Activated CD4-positive, alpha-beta T cell treated with anti-CD3 and anti-CD28 coated beads for 48 hours (primary cell): ENCODE results near the gene QPCT.

Experiments used
- DNase-seq: peaks from one replicate; pipeline ENCODE4 v3.0.0-alpha.2; 2020

The QPCT gene

GRCh38 chr2:37325625-37326071 is 18.8 kb upstream of the QPCT start:
- no peak for DNase-seq

- DNase-seq, result no peak
These were observed 18.1 kb upstream of the QPCT start for GRCh38 chr2:37326285-37326684.

- DNase-seq, result no peak
These were observed 17.4 kb upstream of the QPCT start for GRCh38 chr2:37326866-37327634.

- DNase-seq, result no peak
These were observed 13.7 kb upstream of the QPCT start for GRCh38 chr2:37330681-37331080.

GRCh38 chr2:37332560-37332959 is 11.9 kb upstream of the QPCT start:
- DNase-seq, result no peak

- no peak for DNase-seq
These were observed 11.2 kb upstream of the QPCT start for GRCh38 chr2:37333256-37333655.

- DNase-seq, result no peak
These were observed 8.8 kb upstream of the QPCT start for GRCh38 chr2:37335604-37336003.

- DNase-seq, result no peak
These were observed 6.7 kb upstream of the QPCT start for GRCh38 chr2:37337620-37338280.

GRCh38 chr2:37338933-37339332 is 5.5 kb upstream of the QPCT start:
- DNase-seq, result no peak

GRCh38 chr2:37340637-37341036 is 3.8 kb upstream of the QPCT start:
- no peak for DNase-seq

- no peak for DNase-seq
These were observed 1.7 kb upstream of the QPCT start for GRCh38 chr2:37342591-37343220.

GRCh38 chr2:37343537-37344434 is 644 bp upstream of the QPCT start:
- DNase-seq, result no peak

- no peak for DNase-seq
These were observed 3.7 kb downstream of the QPCT start for GRCh38 chr2:37348155-37348554.

GRCh38 chr2:37349231-37349860 is 4.9 kb downstream of the QPCT start:
- DNase-seq, result no peak

- no peak for DNase-seq
These were observed 5.6 kb downstream of the QPCT start for GRCh38 chr2:37350034-37350433.

- DNase-seq, result no peak
These were observed 10.1 kb downstream of the QPCT start for GRCh38 chr2:37354531-37354930.

GRCh38 chr2:37355735-37356134 is 11.3 kb downstream of the QPCT start:
- DNase-seq, result no peak

- no peak for DNase-seq
These were observed 11.9 kb downstream of the QPCT start for GRCh38 chr2:37356299-37356698.

- DNase-seq, result no peak
These were observed 12.6 kb downstream of the QPCT start for GRCh38 chr2:37357069-37357468.

- DNase-seq, result no peak
These were observed 13.1 kb downstream of the QPCT start for GRCh38 chr2:37357530-37357929.

GRCh38 chr2:37358466-37358865 is 14.0 kb downstream of the QPCT start:
- no peak for DNase-seq

- DNase-seq, result no peak
These were observed 16.9 kb downstream of the QPCT start for GRCh38 chr2:37361216-37361815.
